Heart right ventricle (tissue), 16 donors: ENCODE measurements around the gene CDC25B. TPM values are rescaled to one million over a fixed set of nuclear protein-coding genes. Genes with fewer than 3 reads are reported as not detected.

ENCODE experiments used
- ATAC-seq, 8 donors: fragments of 200-7000 bp; cut with Tn5 transposase; one replicate each; pipeline ENCODE4 v1.9.1; 2020; ENCODE audit warnings: mild to moderate bottlenecking in 8 of 8, moderate library complexity in 8 of 8, moderate number of reproducible peaks in 1 of 8
- DNase-seq, 2 donors: peaks; one replicate each; pipeline ENCODE4 v3.0.0-alpha.2; 2020
- H3K27ac ChIP-seq, 10 donors: fragments of 200-600 bp; sonication (generic) in 2 of 10; one replicate each; pipeline versions ENCODE4 v1.5.0 to v1.8.0; 2020 to 2022; ENCODE audit warnings: mild to moderate bottlenecking in 3 of 10
- H3K27me3 ChIP-seq, 7 donors: fragments of 200-600 bp; one replicate each; pipeline ENCODE4 v1.8.0; 2021 to 2022; ENCODE audit warnings: mild to moderate bottlenecking in 2 of 7
- H3K36me3 ChIP-seq, 9 donors: fragments of 200-600 bp; sonication (generic) in 1 of 9; one replicate each; pipeline versions ENCODE4 v1.5.0 to v1.8.0; 2020 to 2022; ENCODE audit warnings: mild to moderate bottlenecking in 2 of 9
- H3K4me1 ChIP-seq, 9 donors: fragments of 200-600 bp; sonication (generic) in 1 of 9; one replicate each; pipeline versions ENCODE4 v1.5.0 to v1.8.0; 2020 to 2022; ENCODE audit warnings: mild to moderate bottlenecking in 4 of 9
- H3K4me3 ChIP-seq, 10 donors: fragments of 200-600 bp; sonication (generic) in 2 of 10; one replicate each; pipeline versions ENCODE4 v1.5.0 to v1.8.0; 2020 to 2022; ENCODE audit warnings: mild to moderate bottlenecking in 7 of 10, moderate library complexity in 2 of 10
- H3K9me3 ChIP-seq, 11 donors: fragments of 200-600 bp in 10 of 11; sonication (generic) in 2 of 11; one replicate each; pipeline versions ENCODE4 v1.5.0 to v1.8.0; 2013 to 2022; ENCODE audit warnings: mild to moderate bottlenecking in 2 of 11, control low read depth in 1 of 11, moderate library complexity in 1 of 11
- WGBS, 2 donors: extraction: QIAGEN DNeasy Blood & Tissue Kit; methylation state at CpG; one replicate each; pipeline ENCODE4 v1.1.7; 2013; ENCODE audit warnings: inconsistent platforms in 1 of 2; 5-methylcytosine and 5-hydroxymethylcytosine counted together
- intact Hi-C, 10 donors: fragments of 100-400 bp; cut with DNase I; formaldehyde crosslinking; loops; one replicate each; pipeline versions ENCODE4 v1.11.1 to v1.14.2; 2022
- polyA plus RNA-seq, 2 donors: library from polyadenylated mRNA; stranded (reverse); fragments of 200-250 nt; gene quantifications; one replicate each; pipeline ENCODE4 v1.2.3, GENCODE V29; 2013
- total RNA-seq, 10 donors: library from RNA; stranded (reverse); fragmentation: NEBNext Ultra II Directional in 3 of 10; extraction: Animal tissue kit (Norgen Biotek cat#: 25700) in 3 of 10; gene quantifications; one replicate each; pipeline versions ENCODE4 v1.2.1 to v1.2.4, GENCODE V29; 2021 to 2023
- TF ChIP-seq, protein P1 (sequence below), 9 donors: fragments of 200-600 bp; sonication (generic) in 2 of 9; IDR thresholded peaks; one replicate each; pipeline versions ENCODE4 v1.5.0 to v1.8.0; 2021 to 2022; ENCODE audit warnings: antibody characterized with exemption in 9 of 9, mild to moderate bottlenecking in 5 of 9, moderate library complexity in 1 of 9
- donor health status: Arrhythmogenic right ventricular cardiomyopathy.
- donor health status: ischemic (EF 13 %, LVEDD 7.1; RV severe dilation, severe dysfunction).
- donor health status: healthy with polysubstance abuse.
- donor health status: DM: no; HTN: yes; CAD: no.
- donor health status: DM: no; HTN: no; CAD: no.
- donor health status: ischemic (EF 25% LVEDD 6.9; RV normal size, moderate dysfunction).
- donor health status: ischemic (EF 25% LVEDD 5.7; RV mildly dilated, moderate dysfunction).
- donor health status: healthy.
- donor health status: DM: yes; HTN: yes; CAD: no.
- donor health status: Ischemic cardiomyopathy.
- donor health status: ischemic (EF 35%, LVEDD 5.7; RV mildly dilated, moderate dysfunction).
- donor health status: nonischemic (EF 11% LVEDD 7.7; RV severe dilation, severe dysfunction).
- donor health status: DM: yes; HTN: yes; CAD: no.
- donor health status: PGD.
- donor health status: ischemic (EF 29% LVEDD 5.4; RV normal size, mild dysfunction).
- donor health status: nonischemic (EF 23%, LVEDD 6.1; RV moderate dilation, normal function).

Gene CDC25B
- total and polyA plus RNA-seq, 12 donors = 2.8 to 17.3 (median 5.5) TPM

GRCh38 chr20:3765171-3765882, 30.8 kb upstream of the CDC25B start:
- Histone ChIP-seq H3K9me3 (no peaks in the 10 kb centered on the region), H3K27ac (peak overlapping the region in 6 of 10 donors; percentile 17 to 95 (median 84)), H3K4me1 (peaks cover 7 to 64% (median 38%) of the 10 kb centered on the region in 9 donors), H3K4me3 (peak overlapping the region in 3 of 10 donors; percentile 61 to 83 (median 66)), H3K36me3 (peaks cover 0 to 3% (median 0%) of the 10 kb centered on the region in 9 donors), H3K27me3 (no peaks in the 10 kb centered on the region)
- 59 to 68% methylated on average over 3 of the region's 3 CpGs for WGBS, 2 donors
- intact Hi-C loops = loop anchor here in 6 of 10 donors (5.0 kb wide), 3 partner anchors 43 to 88 kb away; no protein-coding TSS in a partner anchor
- TF ChIP-seq, protein P1, sequence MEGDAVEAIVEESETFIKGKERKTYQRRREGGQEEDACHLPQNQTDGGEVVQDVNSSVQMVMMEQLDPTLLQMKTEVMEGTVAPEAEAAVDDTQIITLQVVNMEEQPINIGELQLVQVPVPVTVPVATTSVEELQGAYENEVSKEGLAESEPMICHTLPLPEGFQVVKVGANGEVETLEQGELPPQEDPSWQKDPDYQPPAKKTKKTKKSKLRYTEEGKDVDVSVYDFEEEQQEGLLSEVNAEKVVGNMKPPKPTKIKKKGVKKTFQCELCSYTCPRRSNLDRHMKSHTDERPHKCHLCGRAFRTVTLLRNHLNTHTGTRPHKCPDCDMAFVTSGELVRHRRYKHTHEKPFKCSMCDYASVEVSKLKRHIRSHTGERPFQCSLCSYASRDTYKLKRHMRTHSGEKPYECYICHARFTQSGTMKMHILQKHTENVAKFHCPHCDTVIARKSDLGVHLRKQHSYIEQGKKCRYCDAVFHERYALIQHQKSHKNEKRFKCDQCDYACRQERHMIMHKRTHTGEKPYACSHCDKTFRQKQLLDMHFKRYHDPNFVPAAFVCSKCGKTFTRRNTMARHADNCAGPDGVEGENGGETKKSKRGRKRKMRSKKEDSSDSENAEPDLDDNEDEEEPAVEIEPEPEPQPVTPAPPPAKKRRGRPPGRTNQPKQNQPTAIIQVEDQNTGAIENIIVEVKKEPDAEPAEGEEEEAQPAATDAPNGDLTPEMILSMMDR (IDR thresholded peaks at IDR 0.05) = no peak
- ATAC-seq (peak in 1 of 8 donors; percentile 2), DNase-seq (peak; percentile 61 to 81)

DNA sequence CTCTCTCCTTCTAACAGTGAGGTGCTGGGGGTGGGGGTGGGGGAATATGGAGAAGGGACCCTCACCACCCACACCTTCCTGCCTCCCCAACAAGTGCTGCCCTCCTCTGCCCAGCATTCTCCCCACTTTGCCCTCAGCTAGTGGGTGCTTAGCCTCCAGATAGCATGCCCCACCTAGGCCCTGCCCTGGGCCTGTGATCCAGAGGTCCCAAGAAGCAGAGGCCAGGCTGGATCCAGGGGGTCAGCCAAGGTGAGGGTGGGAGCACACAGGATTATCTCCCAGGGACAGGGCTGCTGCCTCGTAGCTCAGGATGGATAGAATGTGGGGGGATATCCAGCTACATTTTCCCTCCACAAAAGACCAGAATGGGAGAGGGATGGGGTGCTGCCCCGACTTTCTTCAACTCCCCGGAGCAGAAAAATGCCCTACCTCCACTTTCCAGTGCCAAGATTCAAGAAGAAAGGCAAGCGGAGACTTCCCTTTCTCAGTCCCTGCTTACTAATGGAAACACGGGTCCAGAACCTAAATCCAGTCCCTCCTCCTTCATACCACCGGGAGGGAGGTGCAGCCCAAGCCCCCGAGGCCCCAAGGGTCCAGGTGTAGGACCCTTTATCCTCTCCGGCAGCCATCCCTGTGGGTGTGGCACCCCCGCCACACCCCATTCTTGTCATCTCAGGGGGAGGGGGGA, 29.5 kb upstream of the CDC25B start:
- TF ChIP-seq, protein P1 (IDR thresholded peaks at IDR 0.05) = no peak
- ATAC-seq (no peak), DNase-seq (peak in 1 of 2 donors; percentile 7)
- peak overlapping the region in 9 of 10 donors; percentile 53 to 83 (median 66) for H3K4me3 ChIP-seq
- H3K9me3 ChIP-seq = no peaks in the 10 kb centered on the region
- H3K27me3 ChIP-seq = no peaks in the 10 kb centered on the region
- peaks cover 7 to 64% (median 38%) of the 10 kb centered on the region in 9 donors for H3K4me1 ChIP-seq
- intact Hi-C loops = loop anchor here in 6 of 10 donors (5.0 kb wide), 3 partner anchors 44 to 89 kb away; no protein-coding TSS in a partner anchor
- peak overlapping the region in 5 of 10 donors; percentile 56 to 95 (median 87) for H3K27ac ChIP-seq
- H3K36me3 ChIP-seq = peaks cover 0 to 2% (median 0%) of the 10 kb centered on the region in 9 donors
- 34 to 36% methylated on average over 9 of the region's 9 CpGs for WGBS, 2 donors

GRCh38 chr20:3767110-3767426, 29.0 kb upstream of the CDC25B start:
- 3% methylated on average over 21 of the region's 21 CpGs for WGBS, 2 donors
- Histone ChIP-seq H3K4me1 (peaks cover 7 to 64% (median 38%) of the 10 kb centered on the region in 9 donors), H3K27ac (peak overlapping the region in 6 of 10 donors; percentile 56 to 95 (median 88)), H3K27me3 (no peaks in the 10 kb centered on the region), H3K4me3 (peak overlapping the region; percentile 53 to 83 (median 65)), H3K36me3 (no peaks in the 10 kb centered on the region), H3K9me3 (no peaks in the 10 kb centered on the region)
- peak in 2 of 8 donors; percentile 1 for ATAC-seq
- no peak for DNase-seq
- intact Hi-C loops = loop anchor here in 6 of 10 donors (5.0 kb wide), 3 partner anchors 45 to 90 kb away; no protein-coding TSS in a partner anchor
- TF ChIP-seq, protein P1 (IDR thresholded peaks at IDR 0.05) = no peak
